NB4 (cell line): Measurements from ENCODE around the gene COL9A2.

ENCODE experiments used
- CTCF ChIP-seq: IDR thresholded peaks from one replicate; pipeline ENCODE4 v1.5.1; 2012; ENCODE audit warnings: low read depth, low read length
- MYC ChIP-seq: IDR thresholded peaks from 2 replicates; pipeline ENCODE4 v1.6.1; 2011; ENCODE audit warnings: low read depth, low read length
- POLR2A ChIP-seq: IDR thresholded peaks from 2 replicates; pipeline ENCODE4 v1.6.1; 2011; ENCODE audit warnings: mild to moderate bottlenecking; ENCODE audit not compliant: insufficient read length; ENCODE audit errors: extremely low read depth
- TF ChIP-seq, protein P1 (sequence below): IDR thresholded peaks from 2 replicates; pipeline ENCODE4 v1.6.1; 2011; ENCODE audit warnings: low read depth, low read length

GRCh38 chr1:40276122-40276521 lies 41.0 kb downstream of the COL9A2 start:
- TF ChIP-seq CTCF, result no peak
- TF ChIP-seq POLR2A, result no peak
- TF ChIP-seq, protein P1, sequence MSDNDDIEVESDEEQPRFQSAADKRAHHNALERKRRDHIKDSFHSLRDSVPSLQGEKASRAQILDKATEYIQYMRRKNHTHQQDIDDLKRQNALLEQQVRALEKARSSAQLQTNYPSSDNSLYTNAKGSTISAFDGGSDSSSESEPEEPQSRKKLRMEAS, result no peak
- TF ChIP-seq MYC, result no peak
